MCF 10A (cell line): ENCODE measurements around the gene ATP5PB. TPM values are rescaled to one million over a fixed set of nuclear protein-coding genes. Genes with fewer than 3 reads are reported as not detected.

Source experiments
- BruUV-seq: library from RNA; stranded (reverse); fragments of 400-500 nt; replicated peaks from 2 replicates; lab custom pipeline; 2021; lab: Mats Ljungman, UMichigan
- CTCF ChIA-PET: fragments of 300-600 bp; sonication (Branson Sonifier 250); formaldehyde crosslinking; extraction: SDS; loops from one replicate; lab custom pipeline; 2021; ENCODE audit warnings: antibody characterized with exemption, inconsistent platforms; lab: Yijun Ruan, JAX
- POLR2A ChIA-PET: fragments of 300-600, 350-650 bp; sonication (Branson Sonifier 250); formaldehyde crosslinking; extraction: SDS; loops from one replicate; lab custom pipeline; 2020; ENCODE audit warnings: antibody characterized with exemption, inconsistent platforms; lab: Yijun Ruan, JAX
- DNase-seq: peaks from one replicate; pipeline ENCODE4 v3.0.0-alpha.2; 2018; ENCODE audit not compliant: unreplicated experiment
- H3K27ac Mint-ChIP-seq: one replicate; pipeline ENCODE4 v1.8.0; 2022; ENCODE audit warnings: mild to moderate bottlenecking, low read depth, mixed read lengths; ENCODE audit not compliant: unreplicated experiment
- H3K27me3 Mint-ChIP-seq: one replicate; pipeline ENCODE4 v1.8.0; 2022; ENCODE audit warnings: mixed read lengths; ENCODE audit not compliant: insufficient read depth, unreplicated experiment
- H3K36me3 Mint-ChIP-seq: one replicate; pipeline ENCODE4 v1.8.0; 2022; ENCODE audit warnings: mild to moderate bottlenecking, moderate library complexity, mixed read lengths; ENCODE audit not compliant: insufficient read depth, unreplicated experiment
- H3K4me1 Mint-ChIP-seq: one replicate; pipeline ENCODE4 v1.8.0; 2022; ENCODE audit warnings: mixed read lengths; ENCODE audit not compliant: insufficient read depth, unreplicated experiment
- H3K4me3 Mint-ChIP-seq: one replicate; pipeline ENCODE4 v1.8.0; 2022; ENCODE audit warnings: mild to moderate bottlenecking, moderate library complexity, mixed read lengths; ENCODE audit not compliant: unreplicated experiment
- H3K9me3 Mint-ChIP-seq: one replicate; pipeline ENCODE4 v1.8.0; 2022; ENCODE audit warnings: mixed read lengths; ENCODE audit not compliant: unreplicated experiment
- intact Hi-C: fragments of 100-400 bp; cut with micrococcal nuclease; formaldehyde crosslinking; loops from 2 replicates; pipeline ENCODE4 v1.14.1; 2022
- total RNA-seq: library from RNA; stranded (reverse); gene quantifications from 2 replicates; pipeline ENCODE4 v1.2.3, GENCODE V29; 2022
- TF ChIP-seq, protein P1 (sequence below): fragments of 200-600 bp; IDR thresholded peaks from one replicate; pipeline ENCODE4 v1.8.0; 2022; ENCODE audit warnings: antibody characterized with exemption, mild to moderate bottlenecking; ENCODE audit not compliant: unreplicated experiment

The ATP5PB gene
- total RNA-seq, 1 experiment from 2014 or later = 348 TPM

DNA sequence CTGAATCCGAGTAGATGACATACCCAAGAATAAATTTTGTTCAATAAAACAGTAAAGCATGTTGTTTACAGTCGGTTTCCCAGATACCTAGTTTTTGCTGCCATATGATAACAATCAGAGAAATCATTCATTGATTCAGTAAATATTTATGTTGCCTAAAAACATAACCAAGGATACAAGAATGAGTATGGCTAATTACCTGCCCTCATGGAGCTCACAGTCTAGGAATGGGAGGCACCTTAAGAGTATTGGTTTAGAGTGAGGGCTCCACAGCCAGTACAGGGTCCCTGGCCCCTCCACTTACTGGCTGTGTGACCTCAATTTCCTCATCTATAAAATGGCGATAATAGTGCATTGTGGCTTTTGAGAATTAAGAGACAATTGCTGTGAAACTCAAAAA, 921 bp downstream of the ATP5PB start:
- Mint-ChIP-seq H3K27ac (peak overlapping the region; percentile 99), H3K27me3 (no peaks in the 10 kb centered on the region), H3K4me3 (peak overlapping the region; percentile 97), H3K9me3 (no peaks in the 10 kb centered on the region), H3K36me3 (peaks cover 33% of the 10 kb centered on the region), H3K4me1 (peaks cover 44% of the 10 kb centered on the region)
- no peak for DNase-seq
- ChIA-PET CTCF (interaction anchor here (0.6 to 1.0 kb wide), 3 partner anchors 49 to 229 kb away, joined by 3 to 4 read pairs (median 3); no protein-coding TSS in a partner anchor), POLR2A (interaction anchor here (0.6 to 2.6 kb wide), 6 partner anchors 10 to 310 kb away, joined by 3 to 9 read pairs (median 4); partner anchors contain the start of genes CEPT1, DRAM2 and RAP1A)
- BruUV-seq = no TSS peak
- intact Hi-C loops = no loop called here
- TF ChIP-seq, protein P1, sequence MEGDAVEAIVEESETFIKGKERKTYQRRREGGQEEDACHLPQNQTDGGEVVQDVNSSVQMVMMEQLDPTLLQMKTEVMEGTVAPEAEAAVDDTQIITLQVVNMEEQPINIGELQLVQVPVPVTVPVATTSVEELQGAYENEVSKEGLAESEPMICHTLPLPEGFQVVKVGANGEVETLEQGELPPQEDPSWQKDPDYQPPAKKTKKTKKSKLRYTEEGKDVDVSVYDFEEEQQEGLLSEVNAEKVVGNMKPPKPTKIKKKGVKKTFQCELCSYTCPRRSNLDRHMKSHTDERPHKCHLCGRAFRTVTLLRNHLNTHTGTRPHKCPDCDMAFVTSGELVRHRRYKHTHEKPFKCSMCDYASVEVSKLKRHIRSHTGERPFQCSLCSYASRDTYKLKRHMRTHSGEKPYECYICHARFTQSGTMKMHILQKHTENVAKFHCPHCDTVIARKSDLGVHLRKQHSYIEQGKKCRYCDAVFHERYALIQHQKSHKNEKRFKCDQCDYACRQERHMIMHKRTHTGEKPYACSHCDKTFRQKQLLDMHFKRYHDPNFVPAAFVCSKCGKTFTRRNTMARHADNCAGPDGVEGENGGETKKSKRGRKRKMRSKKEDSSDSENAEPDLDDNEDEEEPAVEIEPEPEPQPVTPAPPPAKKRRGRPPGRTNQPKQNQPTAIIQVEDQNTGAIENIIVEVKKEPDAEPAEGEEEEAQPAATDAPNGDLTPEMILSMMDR = no peak

DNA sequence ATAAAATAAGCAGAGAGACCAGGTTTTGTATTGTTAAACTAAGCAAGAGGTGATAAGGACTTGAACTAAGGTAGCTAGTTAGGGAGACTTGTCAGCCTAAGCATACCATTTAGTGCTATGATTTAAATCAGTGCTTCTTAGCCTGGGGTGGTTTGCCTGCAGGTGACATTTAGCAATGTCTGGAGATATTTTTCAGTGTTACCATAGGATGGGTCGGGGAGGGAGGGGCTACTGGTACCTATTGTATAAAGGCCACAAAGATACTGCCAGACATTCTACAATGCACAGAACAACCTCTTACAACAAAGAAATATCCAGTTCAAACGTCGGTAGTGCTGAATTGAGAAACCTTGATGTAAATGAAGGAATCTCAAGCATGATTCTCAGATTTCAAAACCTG, 3.3 kb downstream of the ATP5PB start:
- intact Hi-C loops = no loop called here
- Mint-ChIP-seq H3K4me3 (no peak overlapping the region), H3K4me1 (peaks cover 27% of the 10 kb centered on the region), H3K27ac (no peak overlapping the region), H3K36me3 (peaks cover 41% of the 10 kb centered on the region), H3K27me3 (no peaks in the 10 kb centered on the region), H3K9me3 (no peaks in the 10 kb centered on the region)
- no TSS peak for BruUV-seq
- POLR2A ChIA-PET = no interaction called here
- TF ChIP-seq, protein P1 = no peak
- no peak for DNase-seq
- CTCF ChIA-PET = interaction anchor here (0.6 to 1.3 kb wide), 6 partner anchors 12 to 322 kb away, joined by 3 to 5 read pairs (median 3); no protein-coding TSS in a partner anchor

DNA sequence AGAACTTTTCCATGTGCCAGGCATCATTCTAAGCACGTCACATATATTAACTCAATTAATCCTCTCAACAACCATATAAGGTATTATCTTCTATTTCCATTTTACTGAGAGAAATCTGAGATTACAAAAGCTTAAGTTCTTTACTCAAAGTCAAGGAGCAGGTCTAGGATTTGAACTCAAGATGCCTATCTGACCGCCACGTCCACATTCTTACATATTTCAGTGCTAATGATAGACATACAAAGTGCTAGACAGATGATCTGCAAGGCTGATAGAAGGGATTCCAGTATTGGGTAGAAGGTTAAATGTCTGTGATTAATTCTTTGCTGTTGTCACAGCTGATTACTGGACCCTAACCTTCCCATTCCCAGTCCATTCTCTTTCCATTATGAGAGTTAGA, 4.4 kb downstream of the ATP5PB start:
- POLR2A ChIA-PET = interaction anchor here (0.6 kb wide), 2 partner anchors 250 to 381 kb away, joined by 3 read pairs; no protein-coding TSS in a partner anchor
- TF ChIP-seq, protein P1 = no peak
- CTCF ChIA-PET = interaction anchor here (0.6 to 1.3 kb wide), 4 partner anchors 32 to 475 kb away, joined by 3 to 4 read pairs (median 3); no protein-coding TSS in a partner anchor
- intact Hi-C loops = no loop called here
- Mint-ChIP-seq H3K4me3 (no peak overlapping the region), H3K27me3 (no peaks in the 10 kb centered on the region), H3K4me1 (peaks cover 24% of the 10 kb centered on the region), H3K36me3 (peaks cover 52% of the 10 kb centered on the region), H3K9me3 (no peaks in the 10 kb centered on the region), H3K27ac (no peak overlapping the region)
- DNase-seq = no peak
- BruUV-seq = no TSS peak

DNA sequence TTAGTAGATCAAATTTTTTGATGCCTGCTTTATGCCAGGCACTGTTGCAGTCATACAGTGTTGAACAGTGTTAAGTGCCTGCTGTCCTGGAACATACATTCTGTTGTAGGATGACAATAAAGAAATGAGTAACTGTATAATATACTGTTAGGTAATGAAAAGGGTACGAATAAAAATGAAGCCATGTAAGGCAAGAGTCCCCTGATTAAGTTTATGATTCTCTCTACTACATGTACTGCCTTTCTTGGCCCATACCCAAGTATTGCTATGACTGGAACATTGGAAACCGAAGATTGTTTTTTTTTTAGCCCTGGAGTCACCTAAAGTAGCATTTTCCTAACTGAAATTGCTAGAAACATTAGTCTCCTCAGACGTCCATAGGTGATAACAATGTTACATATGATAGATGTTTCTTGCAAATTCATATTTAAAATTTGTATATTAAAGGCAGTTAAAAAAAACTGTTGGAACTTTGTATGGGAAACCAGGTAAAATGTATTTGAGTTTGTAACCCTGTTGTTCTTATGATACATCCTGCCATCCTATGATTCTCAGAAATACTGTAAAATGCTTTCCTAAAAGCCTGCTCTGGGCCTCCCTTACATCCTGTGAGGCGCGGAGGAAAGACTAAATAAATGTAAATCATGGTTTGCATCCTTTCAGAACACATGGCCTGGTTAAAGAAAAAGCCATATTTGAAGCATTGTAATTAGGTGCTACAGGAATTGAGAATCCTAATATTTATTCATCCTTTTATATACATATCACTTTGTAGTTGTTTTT, 5.8 kb downstream of the ATP5PB start:
- Mint-ChIP-seq H3K4me1 (peaks cover 24% of the 10 kb centered on the region), H3K9me3 (no peaks in the 10 kb centered on the region), H3K36me3 (peaks cover 61% of the 10 kb centered on the region), H3K27me3 (no peaks in the 10 kb centered on the region), H3K27ac (no peak overlapping the region), H3K4me3 (no peak overlapping the region)
- ChIA-PET POLR2A (no interaction called here), CTCF (interaction anchor here (0.7 kb wide), 1 partner anchor 1497 kb away, joined by 3 read pairs; no protein-coding TSS in a partner anchor)
- TF ChIP-seq, protein P1 = no peak
- no peak for DNase-seq
- intact Hi-C loops = no loop called here
- no TSS peak for BruUV-seq
